Mesendoderm (in vitro differentiated cells): ENCODE measurements around the gene KIF2C.

Experiments
- DNase-seq: peaks from one replicate; pipeline ENCODE4 v3.0.0; 2013
- H2AK5ac ChIP-seq: 2 replicates; pipeline ENCODE4 v1.6.1; 2013; ENCODE audit warnings: low read length, inconsistent platforms
- H2BK120ac ChIP-seq: 2 replicates; pipeline ENCODE4 v1.6.1; 2013; ENCODE audit warnings: low read depth, mild to moderate bottlenecking, low read length, moderate library complexity, mixed read lengths
- H2BK15ac ChIP-seq: replicated peaks from 2 replicates; pipeline ENCODE4 v1.6.1; 2013; ENCODE audit warnings: low read depth, mild to moderate bottlenecking, moderate library complexity
- H2BK5ac ChIP-seq: 2 replicates; pipeline ENCODE4 v1.6.1; 2013; ENCODE audit warnings: low read length, inconsistent platforms
- H3K18ac ChIP-seq: 2 replicates; pipeline ENCODE4 v1.6.1; 2013; ENCODE audit warnings: mild to moderate bottlenecking, low read length, mixed read lengths
- H3K23ac ChIP-seq: one replicate; pipeline ENCODE4 v1.6.1; 2013; ENCODE audit warnings: low read length
- H3K27ac ChIP-seq: 2 replicates; pipeline ENCODE4 v1.5.1; 2013; ENCODE audit warnings: low read depth, mild to moderate bottlenecking, inconsistent platforms, low read length, moderate library complexity
- H3K27me3 ChIP-seq: 2 replicates; pipeline ENCODE4 v1.6.1; 2013; ENCODE audit warnings: low read length, control low read depth, mild to moderate bottlenecking, inconsistent platforms; ENCODE audit not compliant: insufficient read depth, poor library complexity
- H3K36me3 ChIP-seq: 2 replicates; pipeline ENCODE4 v1.6.1; 2013; ENCODE audit warnings: low read length, inconsistent platforms; ENCODE audit not compliant: control insufficient read depth, insufficient read depth
- H3K4ac ChIP-seq: one replicate; pipeline ENCODE4 v1.6.1; 2013; ENCODE audit warnings: low read depth, mild to moderate bottlenecking, low read length, moderate library complexity
- H3K4me1 ChIP-seq: 2 replicates; pipeline ENCODE4 v1.6.1; 2013; ENCODE audit warnings: low read depth, low read length, inconsistent platforms; ENCODE audit not compliant: control insufficient read depth
- H3K4me2 ChIP-seq: 2 replicates; pipeline ENCODE4 v1.6.1; 2013; ENCODE audit warnings: low read length
- H3K4me3 ChIP-seq: 2 replicates; pipeline ENCODE4 v1.5.1; 2013; ENCODE audit warnings: mild to moderate bottlenecking, low read length
- H3K56ac ChIP-seq: one replicate; pipeline ENCODE4 v1.6.1; 2013; ENCODE audit warnings: low read length
- H3K79me1 ChIP-seq: 2 replicates; pipeline ENCODE4 v1.6.1; 2013; ENCODE audit warnings: low read length, inconsistent platforms
- H3K79me2 ChIP-seq: 2 replicates; pipeline ENCODE4 v1.6.1; 2013; ENCODE audit warnings: mild to moderate bottlenecking, low read length; ENCODE audit not compliant: control insufficient read depth, insufficient read depth
- H3K9ac ChIP-seq: 2 replicates; pipeline ENCODE4 v1.6.1; 2013; ENCODE audit warnings: low read length, inconsistent platforms
- H4K5ac ChIP-seq: one replicate; pipeline ENCODE4 v1.6.1; 2013; ENCODE audit warnings: low read length
- H4K8ac ChIP-seq: one replicate; pipeline ENCODE4 v1.6.1; 2013; ENCODE audit warnings: low read depth, mild to moderate bottlenecking, control low read depth, low read length, moderate library complexity
- WGBS: extraction: QIAGEN DNeasy Blood & Tissue Kit; methylation state at CpG from one replicate; pipeline ENCODE4 v1.1.7; 2013; ENCODE audit warnings: low lambda C conversion rate, missing lambda C conversion rate; ENCODE audit not compliant: insufficient coverage; ENCODE audit errors: extremely low coverage; 5-methylcytosine and 5-hydroxymethylcytosine counted together

Gene KIF2C

GRCh38 chr1:44714532-44714931 is 25.1 kb upstream of the KIF2C start:
- Histone ChIP-seq H3K56ac (no peak overlapping the region), H2BK5ac (no peak overlapping the region), H3K18ac (no peak overlapping the region), H4K5ac (no peak overlapping the region), H3K4me2 (no peak overlapping the region), H3K79me1 (no peaks in the 10 kb centered on the region), H3K27me3 (no peaks in the 10 kb centered on the region), H2BK15ac (no peak overlapping the region), H3K9ac (no peak overlapping the region), H3K79me2 (no peaks in the 10 kb centered on the region), H3K36me3 (no peaks in the 10 kb centered on the region), H4K8ac (no peak overlapping the region), H3K4me1 (no peaks in the 10 kb centered on the region), H3K27ac (no peak overlapping the region), H3K23ac (no peak overlapping the region), H3K4me3 (no peak overlapping the region), H2BK120ac (no peak overlapping the region), H3K4ac (no peak overlapping the region), H2AK5ac (no peak overlapping the region)
- no CpG with 5 or more reads among the region's 7 CpGs for WGBS
- no peak for DNase-seq

GRCh38 chr1:44714944-44715571 is 24.6 kb upstream of the KIF2C start:
- no peaks in the 10 kb centered on the region for H3K79me2 ChIP-seq
- H3K36me3 ChIP-seq, result no peaks in the 10 kb centered on the region
- H3K79me1 ChIP-seq, result no peaks in the 10 kb centered on the region
- H3K4me1 ChIP-seq, result no peaks in the 10 kb centered on the region
- peak; percentile 85 for DNase-seq
- no peak overlapping the region for H2BK5ac ChIP-seq
- no peak overlapping the region for H3K9ac ChIP-seq
- peak overlapping the region; percentile 49 for H3K56ac ChIP-seq
- no peak overlapping the region for H2BK120ac ChIP-seq
- no peak overlapping the region for H4K8ac ChIP-seq
- H2BK15ac ChIP-seq, result no peak overlapping the region
- H3K23ac ChIP-seq, result no peak overlapping the region
- no CpG with 5 or more reads among the region's 9 CpGs for WGBS
- no peaks in the 10 kb centered on the region for H3K27me3 ChIP-seq
- no peak overlapping the region for H3K4me3 ChIP-seq
- no peak overlapping the region for H3K4me2 ChIP-seq
- H3K4ac ChIP-seq, result no peak overlapping the region
- H4K5ac ChIP-seq, result no peak overlapping the region
- H2AK5ac ChIP-seq, result no peak overlapping the region
- H3K27ac ChIP-seq, result no peak overlapping the region
- H3K18ac ChIP-seq, result no peak overlapping the region

GRCh38 chr1:44717156-44717555 is 22.5 kb upstream of the KIF2C start:
- H4K8ac ChIP-seq, result no peak overlapping the region

GRCh38 chr1:44717653-44718052 is 22.0 kb upstream of the KIF2C start:
- Histone ChIP-seq H3K79me1 (no peaks in the 10 kb centered on the region), H2BK120ac (no peak overlapping the region), H4K8ac (no peak overlapping the region), H3K4me2 (no peak overlapping the region), H3K4ac (no peak overlapping the region), H3K56ac (no peak overlapping the region), H3K27ac (no peak overlapping the region), H3K27me3 (no peaks in the 10 kb centered on the region), H3K4me3 (no peak overlapping the region), H3K4me1 (no peaks in the 10 kb centered on the region), H3K18ac (no peak overlapping the region), H2BK15ac (no peak overlapping the region), H3K23ac (no peak overlapping the region), H2AK5ac (no peak overlapping the region), H3K79me2 (no peaks in the 10 kb centered on the region), H4K5ac (no peak overlapping the region), H2BK5ac (no peak overlapping the region), H3K9ac (no peak overlapping the region), H3K36me3 (no peaks in the 10 kb centered on the region)
- DNase-seq, result no peak
- no CpG with 5 or more reads among the region's 1 CpG for WGBS

More at GRCh38 chr1:44717156-44717555, 22.5 kb upstream of the KIF2C start:
- Histone ChIP-seq H3K27ac (no peak overlapping the region), H3K56ac (no peak overlapping the region), H3K9ac (no peak overlapping the region), H2AK5ac (no peak overlapping the region), H2BK120ac (no peak overlapping the region), H3K23ac (no peak overlapping the region), H3K27me3 (no peaks in the 10 kb centered on the region), H3K4me2 (no peak overlapping the region), H3K79me1 (no peaks in the 10 kb centered on the region), H2BK15ac (no peak overlapping the region), H3K36me3 (no peaks in the 10 kb centered on the region), H3K79me2 (no peaks in the 10 kb centered on the region), H3K4me1 (no peaks in the 10 kb centered on the region), H3K18ac (no peak overlapping the region), H3K4me3 (no peak overlapping the region), H2BK5ac (no peak overlapping the region), H4K5ac (no peak overlapping the region), H3K4ac (no peak overlapping the region)
- no CpG with 5 or more reads among the region's 4 CpGs for WGBS
- no peak for DNase-seq

- no peak overlapping the region for H3K18ac ChIP-seq
- no peak overlapping the region for H2AK5ac ChIP-seq
- H3K79me2 ChIP-seq, result no peaks in the 10 kb centered on the region
- no peak overlapping the region for H2BK120ac ChIP-seq
- H3K23ac ChIP-seq, result no peak overlapping the region
- H3K4ac ChIP-seq, result no peak overlapping the region
- H3K4me2 ChIP-seq, result no peak overlapping the region
- no CpG with 5 or more reads among the region's 6 CpGs for WGBS
- no peak overlapping the region for H3K56ac ChIP-seq
- DNase-seq, result no peak
- H4K8ac ChIP-seq, result no peak overlapping the region
- H3K4me1 ChIP-seq, result no peaks in the 10 kb centered on the region
- no peak overlapping the region for H2BK15ac ChIP-seq
- H3K27ac ChIP-seq, result no peak overlapping the region
- H4K5ac ChIP-seq, result no peak overlapping the region
- H2BK5ac ChIP-seq, result no peak overlapping the region
- H3K9ac ChIP-seq, result no peak overlapping the region
- no peaks in the 10 kb centered on the region for H3K27me3 ChIP-seq
- H3K4me3 ChIP-seq, result no peak overlapping the region
- no peaks in the 10 kb centered on the region for H3K36me3 ChIP-seq
- H3K79me1 ChIP-seq, result no peaks in the 10 kb centered on the region
These were observed 21.5 kb upstream of the KIF2C start for GRCh38 chr1:44718091-44718490.

- Histone ChIP-seq H2BK120ac (no peak overlapping the region), H4K5ac (no peak overlapping the region), H3K9ac (no peak overlapping the region), H3K4me1 (no peaks in the 10 kb centered on the region), H3K79me1 (no peaks in the 10 kb centered on the region), H3K4me2 (no peak overlapping the region), H3K56ac (no peak overlapping the region), H3K4ac (no peak overlapping the region), H3K36me3 (no peaks in the 10 kb centered on the region), H2BK5ac (no peak overlapping the region), H3K27me3 (no peaks in the 10 kb centered on the region), H3K27ac (no peak overlapping the region), H3K23ac (no peak overlapping the region), H2AK5ac (no peak overlapping the region), H3K79me2 (no peaks in the 10 kb centered on the region), H4K8ac (no peak overlapping the region), H3K4me3 (no peak overlapping the region), H2BK15ac (no peak overlapping the region), H3K18ac (no peak overlapping the region)
- DNase-seq, result no peak
- WGBS, result no CpG with 5 or more reads among the region's 5 CpGs
These were observed 20.3 kb upstream of the KIF2C start for GRCh38 chr1:44719318-44719717.
